ENCODE data around the gene LARGE2. TPM values are rescaled to one million over a fixed set of nuclear protein-coding genes. Genes with fewer than 3 reads are reported as not detected.

LARGE2 gene
- total and polyA plus RNA-seq, 2 experiments from 2014 or later: 89.8 to 107 TPM

GRCh38 chr11:45884596-45885185, 37.8 kb upstream of the LARGE2 start:
- no peaks in the 10 kb centered on the region for H3K9me2 ChIP-seq (ENCODE audit: insufficient read depth)
- H4K20me1 ChIP-seq (replicated peaks; ENCODE audit: insufficient read depth): peaks cover 10% of the 10 kb centered on the region
- Mint-ChIP-seq H3K4me3 (peak overlapping the region; percentile 68), H3K27ac (no peak overlapping the region), H3K4me1 (peaks cover 10% of the 10 kb centered on the region), H3K36me3 (ENCODE audit: low read depth) (no peaks in the 10 kb centered on the region; the same call in 2 of the 3 replicates), H3K27me3 (ENCODE audit: insufficient read depth, low read depth, poor library complexity) (peaks cover 7% of the 10 kb centered on the region), H3K9me3 (no peaks in the 10 kb centered on the region)
- H3K4me1 ChIP-seq (ENCODE audit: insufficient read depth): peaks cover 9% of the 10 kb centered on the region; the same call in 1 of the 2 replicates
- ATAC-seq: no peak
- no peak for DNase-seq (ENCODE audit: low spot score)
- H3K27me3 ChIP-seq (ENCODE audit: insufficient read depth): no peaks in the 10 kb centered on the region
- no peak overlapping the region for H3K27ac ChIP-seq (ENCODE audit: low read depth)
- no peak overlapping the region for H2AFZ ChIP-seq
- H3K4me3 ChIP-seq: peak overlapping the region; percentile 49
- peaks cover 9% of the 10 kb centered on the region; the same call in 1 of the 2 replicates for H3K79me2 ChIP-seq (replicated peaks; ENCODE audit: insufficient read depth)
- H3K36me3 ChIP-seq (ENCODE audit: insufficient read depth): no peaks in the 10 kb centered on the region
- TF ChIP-seq NANOG (IDR thresholded peaks at IDR 0.05; ENCODE audit: borderline replicate concordance) (no peak), POLR2AphosphoS5 (IDR thresholded peaks at IDR 0.05; ENCODE audit: low read depth) (no peak), ZNF114 (CRISPR knock-in tag; IDR thresholded peaks at IDR 0.05) (no peak), JUNB (IDR thresholded peaks at IDR 0.05; ENCODE audit: unreplicated experiment) (no peak), EZH2phosphoT487 (IDR thresholded peaks at IDR 0.05; ENCODE audit: unreplicated experiment) (no peak), ZNF462 (CRISPR knock-in tag; IDR thresholded peaks at IDR 0.05) (no peak), ETS1 (IDR thresholded peaks at IDR 0.05) (no peak), ZNF331 (CRISPR knock-in tag; IDR thresholded peaks at IDR 0.05; ENCODE audit: low read depth) (no peak), EZH2 (IDR thresholded peaks at IDR 0.05; ENCODE audit: low read depth, unreplicated experiment) (no peak), CTCF (conservative IDR thresholded peaks at IDR 0.05; ENCODE audit: low read depth in 2 of 2) (no peak), REST (IDR thresholded peaks at IDR 0.05; ENCODE audit: unreplicated experiment) (no peak), CREB1 (CRISPR knock-in tag; IDR thresholded peaks at IDR 0.05; ENCODE audit: low read depth) (no peak), STAT1 (IDR thresholded peaks at IDR 0.05; ENCODE audit: unreplicated experiment) (no peak)
- H3K4me2 ChIP-seq: peak overlapping the region; percentile 74
- H3F3A ChIP-seq (replicated peaks; ENCODE audit: low read depth): no peaks in the 10 kb centered on the region
